Activated T-cell treated with anti-CD3 and anti-CD28 coated beads, Interleukin-2, amount 50 U/mL, for 48 hours (primary cell): ENCODE data around the gene ARSB.
"Not testable (repeated sequence)": the region's sequence is repeated elsewhere in the genome, so short reads cannot be mapped to it uniquely, and the experiment has no call there.

Experiments
- DNase-seq, 2 experiments: peaks; one replicate each; pipeline ENCODE4 v3.0.0-alpha.2; 2020

ARSB gene

GRCh38 chr5:78993165-78993564 is 8.1 kb upstream of the ARSB start:
- no peak for DNase-seq

GRCh38 chr5:78992146-78992545 is 7.0 kb upstream of the ARSB start:
- DNase-seq, result no peak

- DNase-seq, result no peak
These were observed 4.0 kb upstream of the ARSB start for GRCh38 chr5:78989080-78989479.

GRCh38 chr5:78985725-78986223 is 664 bp upstream of the ARSB start:
- DNase-seq, result peak; percentile 75

- DNase-seq, result peak; percentile 82 to 88
These were observed 533 bp downstream of the ARSB start for GRCh38 chr5:78984439-78985115.

GRCh38 chr5:78983601-78984438 is 1.3 kb downstream of the ARSB start:
- peak in 1 of 2 experiments; percentile 18 for DNase-seq

GRCh38 chr5:78983194-78983593 is 1.9 kb downstream of the ARSB start:
- not testable (repeated sequence) for DNase-seq

GRCh38 chr5:78979909-78980308 is 5.2 kb downstream of the ARSB start:
- DNase-seq, result no peak

GRCh38 chr5:78979117-78979742 is 5.9 kb downstream of the ARSB start:
- peak in 1 of 2 experiments; percentile 19 for DNase-seq

- DNase-seq, result no peak
These were observed 10.1 kb downstream of the ARSB start for GRCh38 chr5:78975035-78975434.

GRCh38 chr5:78974601-78975000 is 10.5 kb downstream of the ARSB start:
- no peak for DNase-seq

- DNase-seq, result no peak
These were observed 11.1 kb downstream of the ARSB start for GRCh38 chr5:78974011-78974410.

GRCh38 chr5:78972654-78973428 is 12.3 kb downstream of the ARSB start:
- DNase-seq, result no peak

- no peak for DNase-seq
These were observed 13.1 kb downstream of the ARSB start for GRCh38 chr5:78971998-78972397.

- DNase-seq, result no peak
These were observed 16.3 kb downstream of the ARSB start for GRCh38 chr5:78968781-78969180.

GRCh38 chr5:78964889-78965288 is 20.2 kb downstream of the ARSB start:
- no peak for DNase-seq

GRCh38 chr5:78961743-78962142 is 23.4 kb downstream of the ARSB start:
- no peak for DNase-seq

- no peak for DNase-seq
These were observed 25.3 kb downstream of the ARSB start for GRCh38 chr5:78959767-78960166.

- no peak for DNase-seq
These were observed 26.3 kb downstream of the ARSB start for GRCh38 chr5:78958672-78959445.

- no peak for DNase-seq
These were observed 28.2 kb downstream of the ARSB start for GRCh38 chr5:78956901-78957300.

GRCh38 chr5:78953092-78953800 is 31.9 kb downstream of the ARSB start:
- no peak for DNase-seq
